H1 (cell line): ENCODE measurements around the gene PPARGC1A. TPM values are rescaled to one million over a fixed set of nuclear protein-coding genes. Genes with fewer than 3 reads are reported as not detected.

Source experiments
- BRCA1 ChIP-seq: IDR thresholded peaks from 2 replicates; pipeline ENCODE4 v1.6.1; 2012; ENCODE audit warnings: low read depth, low read length, improper control_type of control experiment
- GTF2F1 ChIP-seq: IDR thresholded peaks from 2 replicates; pipeline ENCODE4 v1.6.1; 2012; ENCODE audit warnings: low read depth, low read length, improper control_type of control experiment, borderline replicate concordance
- HDAC2 ChIP-seq, 2 experiments: fragments of 300-600 bp in 1 of 2; sonication (generic) in 1 of 2; IDR thresholded peaks; 2 replicates each; pipeline ENCODE4 v1.6.1; 2011 to 2012; ENCODE audit warnings: low read depth in 2 of 2, low read length in 2 of 2, mild to moderate bottlenecking in 2 of 2, moderate library complexity in 2 of 2, borderline replicate concordance in 1 of 2, inconsistent platforms in 1 of 2
- HDAC6 ChIP-seq: IDR thresholded peaks from one replicate; pipeline ENCODE4 v1.7.1; 2012; ENCODE audit warnings: low read depth, mild to moderate bottlenecking, inconsistent platforms, low read length, moderate library complexity
- NRF1 ChIP-seq: IDR thresholded peaks from 2 replicates; pipeline ENCODE4 v1.6.1; 2011; ENCODE audit warnings: mild to moderate bottlenecking, low read depth, low read length, improper control_type of control experiment
- POU5F1 ChIP-seq: IDR thresholded peaks from 2 replicates; pipeline ENCODE4 v1.6.1; 2011; ENCODE audit warnings: low read depth, mild to moderate bottlenecking, low read length, moderate library complexity
- SIN3A ChIP-seq, 2 experiments: IDR thresholded peaks in 1 of 2; conservative IDR thresholded peaks in 1 of 2; 2 replicates each; pipeline ENCODE4 v1.6.1; 2011 to 2012; ENCODE audit warnings: low read length in 2 of 2, improper control_type of control experiment in 1 of 2, low read depth in 1 of 2, mild to moderate bottlenecking in 1 of 2
- TCF12 ChIP-seq: IDR thresholded peaks from 2 replicates; pipeline ENCODE4 v1.6.1; 2011; ENCODE audit warnings: low read depth, mild to moderate bottlenecking, low read length
- TEAD4 ChIP-seq: IDR thresholded peaks from 2 replicates; pipeline ENCODE4 v1.6.1; 2012; ENCODE audit warnings: low read depth, low read length, inconsistent platforms, mixed read lengths
- polyA plus RNA-seq, 7 experiments: library from polyadenylated mRNA; depleted of rRNA in 3 of 7; stranded (reverse) in 5 of 7; unstranded in 2 of 7; fragments of >200 nt in 5 of 7; fragments of 200-250 nt in 2 of 7; gene quantifications; 1 replicate in 5 of 7; 2 replicates in 1 of 7; 4 replicates in 1 of 7; pipeline versions ENCODE4 v1.2.1 to v1.2.3, GENCODE V29; 2011 to 2013; ENCODE audit warnings: missing spikeins in 2 of 7, mixed read lengths in 2 of 7
- total RNA-seq: library from RNA; stranded (reverse); fragmentation: NEBNext Ultra II Directional; extraction: Animal tissue kit (Norgen Biotek cat#: 25700); gene quantifications from 2 replicates; pipeline ENCODE4 v1.2.1, GENCODE V29; 2021

The PPARGC1A gene
- total and polyA plus RNA-seq, 2 of the 8 experiments (the other 6 are each of a cell fraction or from before 2014, with no cell fraction given): 0.54 to 1.4 TPM

DNA sequence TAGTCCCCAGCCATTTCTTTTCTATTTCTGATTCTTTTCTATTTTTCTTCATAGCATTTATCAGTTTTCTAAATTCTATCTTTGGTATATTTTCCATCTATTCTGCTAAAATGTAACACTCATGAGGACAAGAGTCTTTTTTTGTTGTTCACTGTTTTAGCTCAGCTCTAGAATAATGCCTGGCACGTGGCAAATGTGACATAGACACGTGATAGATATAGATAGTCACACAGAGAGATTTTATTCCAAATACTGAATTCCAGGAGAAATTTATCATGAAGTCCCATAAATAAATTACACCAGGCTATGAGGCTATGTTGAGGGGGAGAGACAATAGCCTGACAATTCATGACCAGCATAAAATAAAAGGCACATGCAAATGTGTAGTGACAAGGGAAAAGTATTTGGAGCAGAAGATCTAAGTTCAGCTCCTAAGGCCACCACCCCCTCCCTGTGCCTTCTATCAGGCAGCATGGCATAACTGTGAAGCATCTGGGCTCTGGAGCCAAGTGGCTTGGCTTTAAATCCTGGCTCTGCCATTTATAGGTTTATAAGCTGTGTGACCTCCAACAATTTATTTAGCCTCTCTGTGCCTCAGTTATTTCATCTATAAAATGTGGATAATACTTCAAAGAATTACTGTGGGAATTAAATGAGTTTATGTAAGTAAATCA, 25.7 kb upstream of the PPARGC1A start (continued):
- TF ChIP-seq TCF12 (no peak), HDAC6 (no peak), TEAD4 (no peak), BRCA1 (no peak), SIN3A (conservative IDR thresholded peaks at IDR 0.05 in 1 of 2, IDR thresholded peaks at IDR 0.05 in 1 of 2; ENCODE audit: low read depth in 1 of 2, low read length in 2 of 2) (no peak), POU5F1 (no peak), GTF2F1 (no peak), NRF1 (no peak), HDAC2 (IDR thresholded peaks at IDR 0.05; ENCODE audit: borderline replicate concordance in 1 of 2, low read depth in 2 of 2, low read length in 2 of 2) (no peak)
- TF ChIP-seq, all 59 proteins: peak for 0
